GM12872 (cell line): ENCODE measurements around the gene HCCS.

Experiments
- TF ChIP-seq, protein P1 (sequence below): IDR thresholded peaks from 3 replicates; pipeline ENCODE4 v1.5.1; 2011; ENCODE audit warnings: low read depth, mild to moderate bottlenecking, low read length, moderate library complexity; ENCODE audit not compliant: insufficient read depth

The HCCS gene

GRCh38 chrX:11085305-11085704 lies 25.8 kb upstream of the HCCS start:
- TF ChIP-seq, protein P1, sequence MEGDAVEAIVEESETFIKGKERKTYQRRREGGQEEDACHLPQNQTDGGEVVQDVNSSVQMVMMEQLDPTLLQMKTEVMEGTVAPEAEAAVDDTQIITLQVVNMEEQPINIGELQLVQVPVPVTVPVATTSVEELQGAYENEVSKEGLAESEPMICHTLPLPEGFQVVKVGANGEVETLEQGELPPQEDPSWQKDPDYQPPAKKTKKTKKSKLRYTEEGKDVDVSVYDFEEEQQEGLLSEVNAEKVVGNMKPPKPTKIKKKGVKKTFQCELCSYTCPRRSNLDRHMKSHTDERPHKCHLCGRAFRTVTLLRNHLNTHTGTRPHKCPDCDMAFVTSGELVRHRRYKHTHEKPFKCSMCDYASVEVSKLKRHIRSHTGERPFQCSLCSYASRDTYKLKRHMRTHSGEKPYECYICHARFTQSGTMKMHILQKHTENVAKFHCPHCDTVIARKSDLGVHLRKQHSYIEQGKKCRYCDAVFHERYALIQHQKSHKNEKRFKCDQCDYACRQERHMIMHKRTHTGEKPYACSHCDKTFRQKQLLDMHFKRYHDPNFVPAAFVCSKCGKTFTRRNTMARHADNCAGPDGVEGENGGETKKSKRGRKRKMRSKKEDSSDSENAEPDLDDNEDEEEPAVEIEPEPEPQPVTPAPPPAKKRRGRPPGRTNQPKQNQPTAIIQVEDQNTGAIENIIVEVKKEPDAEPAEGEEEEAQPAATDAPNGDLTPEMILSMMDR, result no peak

DNA sequence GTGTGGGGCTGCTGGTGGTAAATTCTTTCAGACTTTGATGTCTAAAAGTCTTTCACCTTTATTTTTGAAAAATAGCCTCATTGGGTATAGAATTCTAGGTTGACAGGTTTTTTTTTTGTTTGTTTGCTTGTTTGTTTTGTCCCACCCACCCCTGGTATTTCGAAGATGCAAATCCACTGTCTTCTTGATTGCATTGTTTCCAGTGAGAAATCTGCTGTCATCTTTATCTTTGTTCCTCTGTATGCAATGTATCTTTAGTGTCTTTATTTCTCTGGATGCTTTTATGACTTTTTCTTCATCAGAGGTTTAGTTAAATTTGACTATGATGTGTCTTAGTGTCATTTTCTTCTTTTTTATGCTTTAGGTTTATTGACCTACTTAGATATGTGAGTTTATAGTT lies 21.3 kb upstream of the HCCS start:
- TF ChIP-seq, protein P1, result no peak

DNA sequence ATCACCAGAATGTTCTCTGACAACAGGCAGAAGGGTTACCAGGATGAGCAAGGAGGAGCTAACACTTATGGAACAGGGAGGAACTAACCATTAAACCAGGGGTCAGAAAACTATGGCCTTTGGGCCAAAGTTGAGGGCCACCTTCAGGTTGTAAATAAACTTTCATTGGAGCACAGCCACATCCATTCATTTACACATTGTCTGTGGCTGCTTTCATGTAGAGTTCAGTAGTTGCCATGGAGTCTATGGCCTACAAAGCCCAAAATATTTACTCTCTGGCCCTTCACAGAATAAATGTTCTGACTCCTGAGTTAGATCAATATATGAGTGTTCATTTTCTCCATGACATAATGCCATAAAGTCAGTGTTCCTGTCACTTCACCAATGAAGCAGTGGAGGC lies 13.2 kb upstream of the HCCS start:
- TF ChIP-seq, protein P1, result no peak

GRCh38 chrX:11099465-11099864 lies 11.7 kb upstream of the HCCS start:
- TF ChIP-seq, protein P1, result no peak

DNA sequence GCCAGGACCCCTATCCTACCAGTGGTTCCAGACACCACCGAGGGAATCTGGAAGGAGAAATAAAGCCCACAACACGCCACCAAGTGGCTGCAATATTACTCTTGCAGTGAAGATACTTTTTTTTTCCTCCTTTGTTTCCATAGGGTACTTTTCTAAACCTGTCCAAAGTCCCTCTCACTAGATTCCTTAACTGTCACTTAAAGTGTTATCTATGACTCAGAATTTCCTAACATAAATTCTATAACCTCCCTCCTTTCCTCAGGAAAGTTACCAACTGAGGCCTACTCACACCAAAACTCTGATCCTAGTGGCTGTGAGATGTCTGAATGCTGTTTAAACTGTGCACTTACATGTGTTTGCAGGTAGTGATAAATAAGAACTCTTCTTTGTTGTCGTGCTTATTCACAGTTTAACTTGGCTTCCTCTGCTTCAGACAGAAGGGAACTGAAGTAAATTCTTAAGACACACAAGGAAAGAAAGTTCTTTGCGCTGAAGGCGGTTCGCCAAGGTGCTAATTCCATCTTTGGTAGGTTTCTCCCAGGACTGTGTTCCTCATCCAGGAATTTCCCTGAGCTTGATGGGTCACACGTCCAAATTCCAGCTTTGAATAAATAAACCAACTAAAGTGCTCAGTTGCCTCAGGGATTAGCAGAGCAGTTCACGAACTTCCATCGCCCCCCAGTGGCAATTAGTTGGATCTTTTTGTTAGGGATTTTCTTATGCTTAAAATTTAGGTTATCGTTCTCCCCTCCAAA lies 10.7 kb upstream of the HCCS start:
- TF ChIP-seq, protein P1, result peak; percentile 29; the same call in 1 of the 3 replicates

DNA sequence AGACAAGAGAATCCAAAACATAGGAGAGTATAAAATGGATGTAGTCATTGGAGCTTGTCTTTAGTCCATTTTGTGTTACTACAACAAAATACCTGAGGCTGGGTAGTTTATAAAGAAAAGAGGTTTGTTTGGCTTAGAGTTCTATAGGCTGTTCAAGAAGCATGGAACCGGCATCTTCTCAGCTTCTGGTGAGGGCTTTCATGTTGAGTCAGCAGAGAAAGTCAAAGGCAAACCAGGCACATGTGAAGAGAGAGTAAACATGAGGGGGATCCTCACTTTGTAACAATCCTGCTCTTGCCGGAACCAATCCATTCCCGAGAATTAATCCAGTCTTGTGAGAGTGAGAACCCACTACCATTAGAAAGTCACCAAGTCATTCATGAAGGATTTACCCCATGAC lies 8.1 kb upstream of the HCCS start:
- TF ChIP-seq, protein P1, result no peak

DNA sequence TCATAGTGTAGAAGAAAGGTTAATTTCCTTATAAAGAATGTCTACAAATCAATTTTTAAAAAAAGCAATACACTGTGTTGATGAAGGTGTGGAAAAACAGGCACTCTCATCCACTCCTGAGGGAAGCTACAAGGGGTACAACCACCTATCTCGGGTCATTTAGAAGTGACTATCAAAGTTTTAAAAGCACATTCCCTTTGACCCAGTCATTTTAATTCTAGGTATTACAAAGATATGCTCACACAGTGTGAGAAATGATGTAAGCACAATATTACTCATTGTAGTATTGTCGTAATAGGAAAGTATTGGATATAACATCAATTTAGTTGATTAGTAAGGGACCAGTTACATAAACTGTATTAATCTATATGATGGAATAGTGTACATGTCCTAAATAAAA lies 7.4 kb upstream of the HCCS start:
- TF ChIP-seq, protein P1, result no peak
